Small intestine (tissue), 7 donors: Measurements from ENCODE around the gene MCF2L. TPM values are rescaled to one million over a fixed set of nuclear protein-coding genes. Genes with fewer than 3 reads are reported as not detected.

Source experiments
- DNase-seq, 2 donors: peaks; one replicate each; pipeline versions ENCODE4 v3.0.0 to v3.0.0-alpha.2; 2013
- FAIRE-seq: peaks from 2 replicates; lab custom pipeline; 2012; peaks lifted over from hg19 to GRCh38; lab: Jason Lieb, UNC
- H3K27ac ChIP-seq, 3 donors: one replicate each; pipeline ENCODE4 v1.5.1; 2013; ENCODE audit warnings: low read length in 2 of 3, mild to moderate bottlenecking in 2 of 3, control low read depth in 1 of 3, inconsistent platforms in 1 of 3, low read depth in 1 of 3, moderate library complexity in 1 of 3
- H3K27me3 ChIP-seq, 3 donors: one replicate each; pipeline ENCODE4 v1.6.1; 2013; ENCODE audit warnings: low read length in 3 of 3, inconsistent platforms in 1 of 3; ENCODE audit not compliant: control insufficient read depth in 3 of 3, insufficient read depth in 3 of 3
- H3K36me3 ChIP-seq, 3 donors: one replicate each; pipeline ENCODE4 v1.6.1; 2013; ENCODE audit warnings: low read length in 3 of 3, inconsistent platforms in 1 of 3, low read depth in 1 of 3, mild to moderate bottlenecking in 1 of 3, moderate library complexity in 1 of 3; ENCODE audit not compliant: control insufficient read depth in 3 of 3, insufficient read depth in 2 of 3
- H3K4me1 ChIP-seq, 3 donors: one replicate each; pipeline ENCODE4 v1.6.1; 2013; ENCODE audit warnings: low read length in 2 of 3, inconsistent platforms in 1 of 3, low read depth in 1 of 3, mild to moderate bottlenecking in 1 of 3, moderate library complexity in 1 of 3; ENCODE audit not compliant: control insufficient read depth in 3 of 3, insufficient read depth in 2 of 3
- H3K4me3 ChIP-seq, 3 donors: one replicate each; pipeline ENCODE4 v1.5.1; 2013; ENCODE audit warnings: low read length in 3 of 3, control low read depth in 1 of 3, inconsistent platforms in 1 of 3, low read depth in 1 of 3, mild to moderate bottlenecking in 1 of 3, moderate library complexity in 1 of 3
- H3K9me3 ChIP-seq, 2 donors: one replicate each; pipeline ENCODE4 v1.6.1; 2013; ENCODE audit warnings: low read depth in 1 of 2, low read length in 1 of 2; ENCODE audit not compliant: control insufficient read depth in 2 of 2, insufficient read depth in 1 of 2
- WGBS, 3 donors: extraction: QIAGEN DNeasy Blood & Tissue Kit; methylation state at CpG; one replicate each; pipeline ENCODE4 v1.1.7; 2013; 5-methylcytosine and 5-hydroxymethylcytosine counted together
- polyA plus RNA-seq, 4 donors: library from polyadenylated mRNA; stranded (reverse) in 3 of 4; unstranded in 1 of 4; fragments of 200-250 nt in 3 of 4; fragments of 120-200 nt in 1 of 4; gene quantifications; one replicate each; pipeline versions ENCODE4 v1.2.1 to v1.2.3, GENCODE V29; 2013
- donor health status: healthy with polysubstance abuse.
- donor health status: control.
- donor health status: control.
- donor health status: Bipolar disorder and iron deficiency.
- donor health status: healthy.

MCF2L gene
- polyA plus RNA-seq, 4 donors = 12.2 to 37.1 (median 22.0) TPM

DNA sequence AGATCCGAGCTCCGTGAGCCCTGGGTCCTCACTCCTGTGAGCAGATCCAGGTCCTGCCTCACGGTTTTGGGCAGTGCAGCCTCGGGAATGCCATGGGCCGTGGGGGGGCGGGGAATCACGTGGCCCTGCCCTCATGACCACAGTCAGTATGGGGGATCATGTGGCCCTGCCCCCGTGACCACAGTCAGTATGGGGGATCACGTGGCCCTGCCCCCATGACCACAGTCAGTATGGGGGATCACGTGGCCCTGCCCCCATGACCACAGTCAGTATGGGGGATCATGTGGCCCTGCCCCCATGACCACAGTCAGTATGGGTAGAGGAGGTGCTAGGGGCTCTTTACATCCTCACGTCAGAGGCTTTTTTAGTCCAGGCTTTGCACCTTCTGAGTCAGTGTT is 72.3 kb downstream of the MCF2L start:
- H3K27ac ChIP-seq = no peak overlapping the region
- WGBS, 3 donors = 78 to 88% (median 83%) methylated on average over 11 of the region's 11 CpGs
- no peaks in the 10 kb centered on the region for H3K27me3 ChIP-seq
- no peak overlapping the region for H3K4me3 ChIP-seq
- no peaks in the 10 kb centered on the region for H3K9me3 ChIP-seq
- no peak for DNase-seq
- FAIRE-seq = no peak
- no peaks in the 10 kb centered on the region for H3K4me1 ChIP-seq
- peaks cover 0 to 41% (median 0%) of the 10 kb centered on the region in 3 donors for H3K36me3 ChIP-seq

DNA sequence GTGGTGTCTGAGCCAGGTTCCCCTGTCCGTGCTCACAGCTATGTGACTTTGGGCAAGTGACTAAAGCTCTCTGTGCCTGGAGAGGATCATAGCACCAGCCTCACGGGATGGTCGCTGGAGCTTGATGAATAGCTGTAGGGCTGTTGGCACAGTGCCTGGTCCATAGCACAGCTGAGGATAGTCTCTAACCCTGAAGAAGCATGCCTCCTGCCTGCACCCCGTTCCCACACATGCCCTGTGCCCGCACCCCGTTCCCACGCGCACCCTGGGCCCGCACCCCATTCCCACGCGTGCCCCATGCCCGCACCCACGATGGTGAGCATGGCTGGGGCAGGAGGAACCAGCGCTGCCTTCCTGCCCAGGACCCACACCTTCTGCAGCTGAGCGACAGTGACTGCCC is 72.9 kb downstream of the MCF2L start:
- Histone ChIP-seq H3K36me3 (peaks cover 0 to 42% (median 0%) of the 10 kb centered on the region in 3 donors), H3K4me3 (no peak overlapping the region), H3K27ac (no peak overlapping the region), H3K4me1 (no peaks in the 10 kb centered on the region), H3K27me3 (no peaks in the 10 kb centered on the region), H3K9me3 (no peaks in the 10 kb centered on the region)
- DNase-seq = no peak
- FAIRE-seq = no peak
- WGBS, 3 donors = 83 to 89% (median 86%) methylated on average over 15 of the region's 15 CpGs

- H3K9me3 ChIP-seq = no peaks in the 10 kb centered on the region
- WGBS, 3 donors = 92 to 96% (median 92%) methylated on average over 20 of the region's 20 CpGs
- H3K27me3 ChIP-seq = no peaks in the 10 kb centered on the region
- H3K36me3 ChIP-seq = peaks cover 0 to 42% (median 0%) of the 10 kb centered on the region in 3 donors
- DNase-seq (no peak), FAIRE-seq (no peak)
- no peak overlapping the region for H3K4me3 ChIP-seq
- H3K4me1 ChIP-seq = no peaks in the 10 kb centered on the region
- H3K27ac ChIP-seq = no peak overlapping the region
Observed at GRCh38 chr13:113042456-113042855, 73.4 kb downstream of the MCF2L start.

- no peaks in the 10 kb centered on the region for H3K27me3 ChIP-seq
- 88 to 91% (median 91%) methylated on average over 20 of the region's 20 CpGs for WGBS, 3 donors
- no peak for DNase-seq
- H3K4me3 ChIP-seq = no peak overlapping the region
- FAIRE-seq = no peak
- H3K36me3 ChIP-seq = peaks cover 0 to 45% (median 0%) of the 10 kb centered on the region in 3 donors
- no peak overlapping the region for H3K27ac ChIP-seq
- H3K9me3 ChIP-seq = no peaks in the 10 kb centered on the region
- no peaks in the 10 kb centered on the region for H3K4me1 ChIP-seq
Observed at GRCh38 chr13:113043001-113043630, 74.1 kb downstream of the MCF2L start.

DNA sequence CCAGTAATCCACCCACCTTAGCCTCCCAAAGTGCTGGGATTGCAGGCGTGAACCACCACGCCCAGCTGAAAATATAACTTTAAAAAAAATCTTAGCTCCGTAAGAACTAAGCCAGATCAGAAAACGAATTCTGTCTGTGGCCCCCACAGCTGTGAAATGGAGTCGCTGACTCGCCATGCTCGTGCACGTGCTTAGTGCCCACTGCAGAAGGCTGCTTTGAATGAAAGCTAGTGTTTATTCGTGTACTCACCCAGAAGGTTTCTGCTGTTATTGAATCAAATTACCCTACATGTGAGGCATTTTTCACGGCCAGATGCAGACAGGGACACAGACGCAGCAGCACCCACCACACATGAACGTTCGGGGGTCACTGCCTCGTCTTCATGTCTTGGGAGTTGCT is 74.9 kb downstream of the MCF2L start:
- 82 to 85% (median 83%) methylated on average over 14 of the region's 14 CpGs for WGBS, 3 donors
- FAIRE-seq = no peak
- no peak for DNase-seq

GRCh38 chr13:113044391-113045114 is 75.5 kb downstream of the MCF2L start:
- Histone ChIP-seq H3K9me3 (no peaks in the 10 kb centered on the region), H3K27me3 (no peaks in the 10 kb centered on the region), H3K4me3 (no peak overlapping the region), H3K4me1 (no peaks in the 10 kb centered on the region), H3K36me3 (peaks cover 0 to 53% (median 0%) of the 10 kb centered on the region in 3 donors), H3K27ac (no peak overlapping the region)
- no peak for DNase-seq
- WGBS, 3 donors = 84 to 90% (median 89%) methylated on average over 27 of the region's 27 CpGs
- no peak for FAIRE-seq

More for the DNA sequence above, 74.9 kb downstream of the MCF2L start:
- Histone ChIP-seq H3K27ac (no peak overlapping the region), H3K4me1 (no peaks in the 10 kb centered on the region), H3K36me3 (peaks cover 0 to 49% (median 0%) of the 10 kb centered on the region in 3 donors), H3K9me3 (no peaks in the 10 kb centered on the region), H3K27me3 (no peaks in the 10 kb centered on the region), H3K4me3 (no peak overlapping the region)

GRCh38 chr13:113045251-113046127 is 76.5 kb downstream of the MCF2L start:
- no peak overlapping the region for H3K4me3 ChIP-seq
- 81 to 94% (median 92%) methylated on average over 32 of the region's 32 CpGs for WGBS, 3 donors
- DNase-seq (no peak), FAIRE-seq (no peak)
- no peaks in the 10 kb centered on the region for H3K4me1 ChIP-seq
- peaks cover 0 to 53% (median 0%) of the 10 kb centered on the region in 3 donors for H3K36me3 ChIP-seq
- H3K27ac ChIP-seq = no peak overlapping the region
- H3K27me3 ChIP-seq = no peaks in the 10 kb centered on the region
- H3K9me3 ChIP-seq = no peaks in the 10 kb centered on the region
